ENCODE data around the gene SLC17A6. TPM values are rescaled to one million over a fixed set of nuclear protein-coding genes. Genes with fewer than 3 reads are reported as not detected.

Gene SLC17A6
- total and polyA plus RNA-seq, 2 donors (not counting 3 experiments of a cell fraction or from before 2014, with no cell fraction given) = not detected

DNA sequence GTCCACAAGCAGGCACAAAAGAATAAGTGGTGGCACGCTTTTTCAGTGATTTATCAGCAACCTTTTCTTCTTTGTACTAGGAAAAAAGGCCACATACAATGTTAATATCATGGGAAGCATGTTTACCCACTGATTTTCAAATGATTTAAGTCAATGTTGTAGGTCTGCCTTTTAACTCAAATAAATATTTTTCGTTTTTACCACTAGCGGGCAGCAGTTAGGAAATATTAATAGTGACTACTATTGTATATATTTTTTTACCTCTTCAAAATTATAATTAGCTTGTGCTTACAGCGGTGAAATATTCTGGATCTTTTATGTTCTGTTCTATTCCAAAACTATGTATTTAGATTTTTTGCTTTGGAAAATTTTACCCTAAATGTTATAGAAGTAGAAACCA is 6.4 kb upstream of the SLC17A6 start:
- dilution Hi-C loops (cut with MboI; ENCODE audit: extremely low pct_ligation_motif_present, low sequenced_read_pairs) = no loop called here
- intact Hi-C loops (cut with micrococcal nuclease) = loop anchor here (2.0 kb wide), 1 partner anchor 497 kb away; the partner anchor contains the start of gene SVIP
- BruUV-seq (replicated peaks) = no TSS peak
- ChIA-PET CTCF (interaction anchor here (1.0 kb wide), 1 partner anchor 456 kb away, joined by 3 read pairs; no protein-coding TSS in a partner anchor), POLR2A (no interaction called here)
- Histone ChIP-seq H3K27me3 (ENCODE audit: control insufficient read depth in 2 of 2, insufficient read depth in 2 of 2, low read length in 2 of 2) (peaks cover 4 to 9% of the 10 kb centered on the region in 2 experiments), H3K9me3 (replicated peaks; ENCODE audit: control insufficient read depth, insufficient read depth, low read length) (no peaks in the 10 kb centered on the region), H4K20me1 (replicated peaks; ENCODE audit: control insufficient read depth, extremely low read depth, insufficient read depth, low read length) (no peaks in the 10 kb centered on the region), H3K9me1 (replicated peaks; ENCODE audit: control insufficient read depth, extremely low read depth, insufficient read depth, low read length) (no peaks in the 10 kb centered on the region), H2AFZ (ENCODE audit: low read depth, low read length) (no peak overlapping the region), H3K27ac (ENCODE audit: insufficient read depth, low read depth, low read length) (no peak overlapping the region), H3K36me3 (ENCODE audit: control insufficient read depth in 2 of 2, extremely low read depth in 1 of 2, insufficient read depth in 2 of 2, low read length in 2 of 2) (no peaks in the 10 kb centered on the region), H3K4me2 (ENCODE audit: insufficient read depth, low read length) (no peak overlapping the region), H3K4me1 (ENCODE audit: control insufficient read depth, extremely low read depth, insufficient read depth, low read length) (no peaks in the 10 kb centered on the region), H3K9ac (replicated peaks; ENCODE audit: extremely low read depth, insufficient read depth, low read length) (no peak overlapping the region), H3K79me2 (ENCODE audit: control insufficient read depth, insufficient read depth, low read length) (no peaks in the 10 kb centered on the region), H3K4me3 (replicated peaks in 1 of 3; ENCODE audit: insufficient read depth in 1 of 3, low read depth in 1 of 3, low read length in 3 of 3) (no peak overlapping the region)
- FAIRE-seq = no peak
- TF ChIP-seq POLR2A (IDR thresholded peaks at IDR 0.05; ENCODE audit: low read depth, low read length) (no peak), GATA2 (IDR thresholded peaks at IDR 0.05; ENCODE audit: insufficient read depth, insufficient read length, low read depth, low read length) (no peak), POLR2AphosphoS5 (IDR thresholded peaks at IDR 0.05; ENCODE audit: insufficient read depth, low read depth, low read length) (no peak), FOS (IDR thresholded peaks at IDR 0.05; ENCODE audit: borderline replicate concordance, insufficient read depth, low read length) (no peak), MYC (IDR thresholded peaks at IDR 0.05; ENCODE audit: low read depth, low read length) (no peak), EZH2 (IDR thresholded peaks at IDR 0.05; ENCODE audit: borderline replicate concordance, low read depth, low read length, severe bottlenecking) (no peak), CTCF (IDR thresholded peaks at IDR 0.05; ENCODE audit: extremely low read depth in 1 of 2, insufficient read depth in 1 of 2, low read depth in 1 of 2, low read length in 2 of 2) (no peak), JUN (IDR thresholded peaks at IDR 0.05; ENCODE audit: borderline replicate concordance, insufficient read depth, insufficient read length, low read depth) (no peak)
- TF ChIP-seq, protein P1, sequence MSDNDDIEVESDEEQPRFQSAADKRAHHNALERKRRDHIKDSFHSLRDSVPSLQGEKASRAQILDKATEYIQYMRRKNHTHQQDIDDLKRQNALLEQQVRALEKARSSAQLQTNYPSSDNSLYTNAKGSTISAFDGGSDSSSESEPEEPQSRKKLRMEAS (IDR thresholded peaks at IDR 0.05; ENCODE audit: insufficient read depth, insufficient read length) = no peak
- DNase-seq (ENCODE audit: low read depth, low spot score) = no peak

Measured in endothelial cell of umbilical vein (primary cell).